ENCODE data around the gene BOD1.

Gene BOD1

GRCh38 chr5:173616577-173617118, at the start of gene BOD1:
Gene BOD1 (minus strand): TSS chr5:173616650. CDS start chr5:173616436, 214 bp downstream.
- H3K4me3 ChIP-seq (ENCODE audit: low read depth, low read length): peak within 1 kb of the TSS; percentile 87
- TF ChIP-seq, protein P1, sequence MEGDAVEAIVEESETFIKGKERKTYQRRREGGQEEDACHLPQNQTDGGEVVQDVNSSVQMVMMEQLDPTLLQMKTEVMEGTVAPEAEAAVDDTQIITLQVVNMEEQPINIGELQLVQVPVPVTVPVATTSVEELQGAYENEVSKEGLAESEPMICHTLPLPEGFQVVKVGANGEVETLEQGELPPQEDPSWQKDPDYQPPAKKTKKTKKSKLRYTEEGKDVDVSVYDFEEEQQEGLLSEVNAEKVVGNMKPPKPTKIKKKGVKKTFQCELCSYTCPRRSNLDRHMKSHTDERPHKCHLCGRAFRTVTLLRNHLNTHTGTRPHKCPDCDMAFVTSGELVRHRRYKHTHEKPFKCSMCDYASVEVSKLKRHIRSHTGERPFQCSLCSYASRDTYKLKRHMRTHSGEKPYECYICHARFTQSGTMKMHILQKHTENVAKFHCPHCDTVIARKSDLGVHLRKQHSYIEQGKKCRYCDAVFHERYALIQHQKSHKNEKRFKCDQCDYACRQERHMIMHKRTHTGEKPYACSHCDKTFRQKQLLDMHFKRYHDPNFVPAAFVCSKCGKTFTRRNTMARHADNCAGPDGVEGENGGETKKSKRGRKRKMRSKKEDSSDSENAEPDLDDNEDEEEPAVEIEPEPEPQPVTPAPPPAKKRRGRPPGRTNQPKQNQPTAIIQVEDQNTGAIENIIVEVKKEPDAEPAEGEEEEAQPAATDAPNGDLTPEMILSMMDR (IDR thresholded peaks at IDR 0.05; ENCODE audit: insufficient read depth, low read length, missing control alignments): no peak
- CTCF ChIA-PET: interaction anchor here (0.6 to 18.0 kb wide), 39 partner anchors 10 to 910 kb away, joined by 3 to 402 read pairs (median 5); partner anchors contain the start of gene STC2
- POLR2A ChIA-PET: interaction anchor here (0.5 to 1.5 kb wide), 5 partner anchors 9 to 322 kb away, joined by 3 to 5 read pairs (median 3); partner anchors contain the start of gene STC2
- peak; percentile 90 for DNase-seq (ENCODE audit: low read depth, low spot score)

DNA sequence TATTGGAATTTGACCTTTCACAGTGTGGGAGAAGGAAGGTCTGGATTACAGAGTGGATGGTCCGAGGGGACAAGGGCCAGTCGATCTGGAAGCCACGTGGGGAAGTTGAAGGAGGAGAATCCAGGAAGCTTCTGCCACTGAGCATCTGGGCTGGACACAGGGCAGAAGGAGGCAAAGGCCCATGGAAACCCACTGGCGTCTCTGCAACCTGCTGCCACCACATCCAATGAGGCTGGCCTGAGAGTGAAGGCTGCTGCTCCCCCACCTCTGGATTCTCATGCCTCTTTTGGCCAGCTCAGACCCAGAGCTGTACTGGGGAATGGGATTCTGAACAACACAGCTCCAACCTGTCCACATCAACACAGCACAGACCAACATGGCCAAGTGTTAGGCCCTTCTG, 48.9 kb upstream of the BOD1 start:
- no peak overlapping the region for H3K4me3 ChIP-seq (ENCODE audit: low read depth, low read length)

DNA sequence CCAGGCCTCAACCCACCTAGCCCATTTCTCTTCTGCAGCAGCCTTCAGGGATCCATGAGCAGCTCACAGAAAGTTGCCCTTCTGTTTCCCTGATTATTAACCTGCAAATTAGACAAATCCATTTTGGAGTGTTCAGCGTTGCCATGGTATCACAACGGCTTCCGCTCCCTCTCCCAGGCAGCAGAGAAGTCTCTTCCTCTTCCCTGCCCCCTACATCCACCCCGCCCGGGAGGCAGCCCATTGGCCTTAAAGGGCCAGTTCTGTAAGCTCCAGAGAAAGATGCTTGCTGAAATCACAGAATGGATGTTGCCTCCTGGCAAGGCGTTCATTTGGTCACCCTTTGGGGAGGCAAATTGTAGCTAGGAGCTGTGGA, 47.7 kb upstream of the BOD1 start:
- ChIA-PET POLR2A (no interaction called here), CTCF (interaction anchor here (1.2 kb wide), 1 partner anchor 10 kb away, joined by 3 read pairs; no protein-coding TSS in a partner anchor)
- no peak for DNase-seq (ENCODE audit: low read depth, low spot score)
- no peak overlapping the region for H3K4me3 ChIP-seq (ENCODE audit: low read depth, low read length)
- TF ChIP-seq, protein P1 (IDR thresholded peaks at IDR 0.05; ENCODE audit: insufficient read depth, low read length, missing control alignments): no peak

More for the DNA sequence above, 48.9 kb upstream of the BOD1 start:
- TF ChIP-seq, protein P1 (IDR thresholded peaks at IDR 0.05; ENCODE audit: insufficient read depth, low read length, missing control alignments): no peak
- ChIA-PET CTCF (interaction anchor here (1.6 kb wide), 1 partner anchor 309 kb away, joined by 5 read pairs; no protein-coding TSS in a partner anchor), POLR2A (no interaction called here)
- no peak for DNase-seq (ENCODE audit: low read depth, low spot score)

GRCh38 chr5:173663352-173664153, 47.1 kb upstream of the BOD1 start:
- POLR2A ChIA-PET: no interaction called here
- H3K4me3 ChIP-seq (ENCODE audit: low read depth, low read length): no peak overlapping the region
- CTCF ChIA-PET: interaction anchor here (1.0 to 1.2 kb wide), 2 partner anchors 10 to 46 kb away, joined by 3 read pairs; no protein-coding TSS in a partner anchor
- TF ChIP-seq, protein P1 (IDR thresholded peaks at IDR 0.05; ENCODE audit: insufficient read depth, low read length, missing control alignments): no peak
- DNase-seq (ENCODE audit: low read depth, low spot score): no peak

DNA sequence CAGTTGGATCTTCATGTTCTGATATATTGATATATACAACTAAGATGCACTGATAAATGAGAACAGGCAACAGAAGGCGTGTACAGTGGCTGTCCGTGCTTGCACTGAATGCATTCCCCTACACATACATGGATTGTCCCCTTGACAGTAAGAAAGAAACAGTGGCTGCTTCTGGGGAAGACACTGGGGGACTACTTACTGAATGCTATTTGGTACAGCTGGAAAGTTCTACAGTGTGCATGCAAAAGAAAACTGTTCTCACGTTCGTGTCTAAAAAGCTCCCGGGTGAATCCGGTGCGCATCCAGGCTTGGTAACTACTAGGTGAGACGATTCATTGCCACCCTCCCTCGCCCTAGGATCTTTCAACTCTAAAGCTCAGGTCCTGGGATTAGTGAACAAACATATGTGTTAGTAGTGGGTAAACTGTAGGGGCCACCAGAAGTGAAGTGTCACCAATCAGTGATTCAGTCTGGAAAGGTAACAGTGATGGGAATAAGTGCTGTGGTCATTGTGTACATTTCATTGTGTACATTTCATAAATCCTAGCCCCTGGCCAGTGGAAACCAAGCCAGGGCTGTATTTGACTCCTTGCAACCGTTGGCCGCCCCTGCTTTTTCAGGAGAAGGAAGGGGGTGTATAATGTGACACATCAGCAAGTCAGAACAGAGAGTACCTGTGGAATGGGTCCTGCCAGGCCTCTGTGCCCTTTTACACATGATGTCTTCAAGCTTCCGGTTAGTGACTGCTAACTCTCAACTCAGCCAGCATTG, 46.3 kb upstream of the BOD1 start:
- no peak for DNase-seq (ENCODE audit: low read depth, low spot score)
- no peak overlapping the region for H3K4me3 ChIP-seq (ENCODE audit: low read depth, low read length)
- TF ChIP-seq, protein P1 (IDR thresholded peaks at IDR 0.05; ENCODE audit: insufficient read depth, low read length, missing control alignments): no peak
- ChIA-PET CTCF (interaction anchor here (1.0 kb wide), 1 partner anchor 45 kb away, joined by 3 read pairs; no protein-coding TSS in a partner anchor), POLR2A (no interaction called here)
